HG02943 (cell line): ENCODE measurements around the gene AVPI1.

ENCODE experiments used
- ATAC-seq: cut with Tn5 transposase; IDR thresholded peaks from one replicate; pipeline ENCODE4 v1.9.1; 2021; ENCODE audit warnings: mild to moderate bottlenecking, low read depth, moderate library complexity; ENCODE audit not compliant: unreplicated experiment

Gene AVPI1

GRCh38 chr10:97686962-97687784 is at the start of gene AVPI1:
Gene AVPI1 (minus strand): TSS chr10:97687241. CDS start chr10:97679905, 7,336 bp downstream.
- ATAC-seq, result peak; percentile 87

- peak; percentile 40 for ATAC-seq
Measured at GRCh38 chr10:97736403-97736901, 49.4 kb upstream of the AVPI1 start.

GRCh38 chr10:97734021-97734420 is 47.0 kb upstream of the AVPI1 start:
- no peak for ATAC-seq

GRCh38 chr10:97733256-97733655 is 46.2 kb upstream of the AVPI1 start:
- ATAC-seq, result no peak

GRCh38 chr10:97732052-97732359 is 45.0 kb upstream of the AVPI1 start:
- ATAC-seq, result no peak

- ATAC-seq, result no peak
Measured at GRCh38 chr10:97731346-97732051, 44.5 kb upstream of the AVPI1 start.

GRCh38 chr10:97729014-97729413 is 42.0 kb upstream of the AVPI1 start:
- no peak for ATAC-seq

GRCh38 chr10:97726636-97727178 is 39.7 kb upstream of the AVPI1 start:
- no peak for ATAC-seq

GRCh38 chr10:97724341-97724941 is 37.4 kb upstream of the AVPI1 start:
- no peak for ATAC-seq

GRCh38 chr10:97723001-97723400 is 36.0 kb upstream of the AVPI1 start:
- ATAC-seq, result no peak

GRCh38 chr10:97721871-97722780 is 35.1 kb upstream of the AVPI1 start:
- ATAC-seq, result no peak

GRCh38 chr10:97719602-97720001 is 32.6 kb upstream of the AVPI1 start:
- ATAC-seq, result no peak

GRCh38 chr10:97718659-97719142 is 31.7 kb upstream of the AVPI1 start:
- ATAC-seq, result no peak

GRCh38 chr10:97718178-97718577 is 31.1 kb upstream of the AVPI1 start:
- no peak for ATAC-seq

- ATAC-seq, result no peak
Measured at GRCh38 chr10:97717627-97718026, 30.6 kb upstream of the AVPI1 start.

GRCh38 chr10:97715259-97715874 is 28.3 kb upstream of the AVPI1 start:
- ATAC-seq, result no peak

GRCh38 chr10:97714401-97715258 is 27.6 kb upstream of the AVPI1 start:
- ATAC-seq, result peak; percentile 26

GRCh38 chr10:97713826-97714400 is 26.9 kb upstream of the AVPI1 start:
- ATAC-seq, result peak; percentile 55
